Chondrocyte (in vitro differentiated cells): Measurements from ENCODE around the gene PCCA. TPM values are rescaled to one million over a fixed set of nuclear protein-coding genes. Genes with fewer than 3 reads are reported as not detected.
A peak's percentile ranks its signal among the peaks of the same experiment; 100 is the strongest.

Experiments
- DNase-seq: peaks from one replicate; pipeline ENCODE4 v3.0.0; 2021; ENCODE audit warnings: mixed read lengths, low spot score
- H3K27ac Mint-ChIP-seq: one replicate; pipeline ENCODE4 v1.8.0; 2021; ENCODE audit warnings: mild to moderate bottlenecking, moderate library complexity, mixed read lengths; ENCODE audit not compliant: unreplicated experiment
- H3K27me3 Mint-ChIP-seq: 2 replicates; pipeline ENCODE4 v1.8.0; 2021; ENCODE audit warnings: low read depth, mixed read lengths
- H3K36me3 Mint-ChIP-seq: 2 replicates; pipeline ENCODE4 v1.8.0; 2021; ENCODE audit warnings: low read depth, mixed read lengths
- H3K4me1 Mint-ChIP-seq: 2 replicates; pipeline ENCODE4 v1.8.0; 2021; ENCODE audit warnings: low read depth, mild to moderate bottlenecking, mixed read lengths
- H3K4me3 Mint-ChIP-seq: one replicate; pipeline ENCODE4 v1.8.0; 2021; ENCODE audit warnings: mild to moderate bottlenecking, moderate library complexity, mixed read lengths; ENCODE audit not compliant: unreplicated experiment
- H3K9me3 Mint-ChIP-seq: 2 replicates; pipeline ENCODE4 v1.8.0; 2021; ENCODE audit warnings: low read depth, mixed read lengths
- total RNA-seq: library from RNA; stranded (reverse); gene quantifications from 3 replicates; pipeline ENCODE4 v1.2.1, GENCODE V29; 2021
- TF ChIP-seq, protein P1 (sequence below): fragments of 200-600 bp; sonication (generic); IDR thresholded peaks from 2 replicates; pipeline ENCODE4 v1.5.0; 2021; ENCODE audit warnings: antibody characterized with exemption, mild to moderate bottlenecking, moderate library complexity

The PCCA gene
- total RNA-seq, 1 donor from 2014 or later = 15.1 TPM

DNA sequence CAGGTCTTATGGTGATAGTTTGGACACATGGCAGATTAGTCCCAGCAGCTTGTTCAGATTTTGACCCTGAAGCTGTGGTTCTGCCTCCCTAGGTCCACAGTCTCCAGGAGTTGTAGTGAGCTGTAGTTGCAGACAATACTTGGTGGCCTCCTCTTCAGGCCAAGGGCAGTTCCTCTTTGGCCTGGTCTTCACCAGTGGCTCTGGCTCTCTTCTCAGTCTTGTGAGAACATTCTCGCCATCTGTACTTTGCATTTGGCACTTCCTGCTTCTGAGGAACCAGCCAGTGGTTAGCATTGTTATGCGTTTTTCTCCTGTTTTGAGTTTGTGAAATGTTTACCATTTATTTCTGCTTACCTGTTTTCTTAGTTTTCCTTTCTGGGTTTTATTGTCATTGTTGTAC, 40.7 kb downstream of the PCCA start:
- DNase-seq = no peak
- TF ChIP-seq, protein P1, sequence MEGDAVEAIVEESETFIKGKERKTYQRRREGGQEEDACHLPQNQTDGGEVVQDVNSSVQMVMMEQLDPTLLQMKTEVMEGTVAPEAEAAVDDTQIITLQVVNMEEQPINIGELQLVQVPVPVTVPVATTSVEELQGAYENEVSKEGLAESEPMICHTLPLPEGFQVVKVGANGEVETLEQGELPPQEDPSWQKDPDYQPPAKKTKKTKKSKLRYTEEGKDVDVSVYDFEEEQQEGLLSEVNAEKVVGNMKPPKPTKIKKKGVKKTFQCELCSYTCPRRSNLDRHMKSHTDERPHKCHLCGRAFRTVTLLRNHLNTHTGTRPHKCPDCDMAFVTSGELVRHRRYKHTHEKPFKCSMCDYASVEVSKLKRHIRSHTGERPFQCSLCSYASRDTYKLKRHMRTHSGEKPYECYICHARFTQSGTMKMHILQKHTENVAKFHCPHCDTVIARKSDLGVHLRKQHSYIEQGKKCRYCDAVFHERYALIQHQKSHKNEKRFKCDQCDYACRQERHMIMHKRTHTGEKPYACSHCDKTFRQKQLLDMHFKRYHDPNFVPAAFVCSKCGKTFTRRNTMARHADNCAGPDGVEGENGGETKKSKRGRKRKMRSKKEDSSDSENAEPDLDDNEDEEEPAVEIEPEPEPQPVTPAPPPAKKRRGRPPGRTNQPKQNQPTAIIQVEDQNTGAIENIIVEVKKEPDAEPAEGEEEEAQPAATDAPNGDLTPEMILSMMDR = no peak
- Mint-ChIP-seq H3K27me3 (no peaks in the 10 kb centered on the region), H3K27ac (peak overlapping the region; percentile 9), H3K36me3 (peaks cover 8% of the 10 kb centered on the region), H3K4me1 (peaks cover 51% of the 10 kb centered on the region), H3K9me3 (peaks cover 2% of the 10 kb centered on the region), H3K4me3 (no peak overlapping the region)

DNA sequence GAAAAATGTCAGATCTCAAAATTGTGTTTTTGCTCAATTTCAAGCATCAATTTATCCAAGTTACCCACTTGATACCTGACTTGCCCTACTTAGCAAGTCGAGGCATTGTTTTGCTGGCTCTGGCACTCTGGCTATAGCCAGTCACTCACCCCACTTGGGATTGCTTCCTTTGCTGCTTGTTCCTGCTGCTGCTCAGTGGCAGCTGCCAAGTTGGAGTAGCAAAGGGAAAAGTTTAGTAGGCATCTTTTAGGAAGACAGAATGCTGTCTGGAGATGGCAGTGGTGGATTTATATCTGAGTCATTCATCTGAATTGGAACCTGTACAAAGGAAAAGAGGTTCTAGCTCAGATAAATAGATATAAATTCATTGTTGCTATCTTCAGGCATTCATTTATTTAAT, 41.2 kb downstream of the PCCA start:
- H3K4me1 Mint-ChIP-seq = peaks cover 51% of the 10 kb centered on the region
- H3K9me3 Mint-ChIP-seq = peaks cover 2% of the 10 kb centered on the region
- peak overlapping the region; percentile 12 for H3K27ac Mint-ChIP-seq
- H3K36me3 Mint-ChIP-seq = peaks cover 8% of the 10 kb centered on the region
- no peaks in the 10 kb centered on the region for H3K27me3 Mint-ChIP-seq
- H3K4me3 Mint-ChIP-seq = no peak overlapping the region
- no peak for DNase-seq
- TF ChIP-seq, protein P1 = no peak

DNA sequence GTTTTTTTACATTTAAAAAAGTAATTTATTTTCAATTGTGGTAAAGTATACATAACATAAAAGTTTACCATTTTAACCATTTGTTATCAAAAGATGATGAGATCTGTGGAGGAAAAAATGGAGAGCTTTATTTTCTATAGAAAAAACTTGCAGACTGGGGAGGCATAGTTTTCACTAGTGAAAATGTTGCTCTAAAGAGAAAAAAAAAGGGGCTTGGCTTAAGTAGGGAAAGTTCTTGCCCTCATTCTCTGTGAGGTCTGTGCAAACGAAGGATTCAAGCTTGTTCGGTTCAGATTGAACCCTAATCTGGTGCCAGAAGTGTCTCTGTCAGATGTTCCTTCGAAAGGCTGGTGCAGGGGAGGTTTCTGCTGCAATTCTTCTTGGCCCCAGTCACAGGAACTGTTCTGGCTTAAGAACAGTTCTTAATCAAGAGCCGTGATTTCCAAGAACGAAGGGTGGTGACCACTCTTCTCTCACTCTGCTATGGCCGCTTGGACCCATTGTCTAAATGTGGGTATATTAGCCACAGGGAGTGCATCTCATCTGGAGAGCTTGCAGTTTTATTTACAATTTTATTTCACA, 42.1 kb downstream of the PCCA start:
- Mint-ChIP-seq H3K36me3 (peaks cover 8% of the 10 kb centered on the region), H3K27me3 (no peaks in the 10 kb centered on the region), H3K9me3 (peaks cover 2% of the 10 kb centered on the region), H3K27ac (no peak overlapping the region), H3K4me1 (peaks cover 46% of the 10 kb centered on the region), H3K4me3 (no peak overlapping the region)
- DNase-seq = no peak
- TF ChIP-seq, protein P1 = no peak

DNA sequence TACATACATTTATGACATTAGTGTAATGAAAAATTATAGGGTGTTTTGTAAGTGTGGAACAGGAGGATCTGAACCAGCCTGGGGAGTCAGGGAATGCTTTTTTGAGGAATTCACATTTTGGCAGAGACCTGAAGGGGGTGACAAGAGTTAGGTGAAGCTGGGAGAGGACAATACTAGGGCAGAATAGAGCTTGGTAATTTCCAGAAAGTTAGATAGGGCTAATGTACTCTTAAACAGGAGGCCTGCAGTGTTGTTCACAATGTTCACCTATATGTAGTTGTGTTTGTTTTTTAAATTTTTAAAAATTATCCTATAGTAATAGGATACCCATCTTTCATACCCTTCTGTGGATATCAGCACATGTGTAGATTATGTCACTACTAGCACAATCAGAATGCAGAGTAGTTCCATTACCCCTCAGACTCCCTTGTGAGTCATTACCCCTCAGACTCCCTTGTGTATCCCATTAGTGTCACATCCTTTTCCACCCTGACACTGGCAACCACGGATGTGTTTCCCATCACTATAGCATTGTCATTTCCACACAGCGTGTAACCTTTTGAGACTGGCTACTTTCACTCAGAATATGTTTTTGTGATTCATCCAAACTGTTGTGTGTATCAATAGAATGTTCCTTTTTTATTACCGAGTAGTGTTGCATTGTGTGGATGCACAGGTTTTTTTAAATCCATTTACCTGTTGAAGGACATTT, 43.1 kb downstream of the PCCA start:
- Mint-ChIP-seq H3K27ac (peak overlapping the region; percentile 67), H3K36me3 (peaks cover 8% of the 10 kb centered on the region), H3K27me3 (no peaks in the 10 kb centered on the region), H3K4me1 (peaks cover 41% of the 10 kb centered on the region), H3K4me3 (no peak overlapping the region), H3K9me3 (peaks cover 2% of the 10 kb centered on the region)
- TF ChIP-seq, protein P1 = no peak
- DNase-seq = no peak

DNA sequence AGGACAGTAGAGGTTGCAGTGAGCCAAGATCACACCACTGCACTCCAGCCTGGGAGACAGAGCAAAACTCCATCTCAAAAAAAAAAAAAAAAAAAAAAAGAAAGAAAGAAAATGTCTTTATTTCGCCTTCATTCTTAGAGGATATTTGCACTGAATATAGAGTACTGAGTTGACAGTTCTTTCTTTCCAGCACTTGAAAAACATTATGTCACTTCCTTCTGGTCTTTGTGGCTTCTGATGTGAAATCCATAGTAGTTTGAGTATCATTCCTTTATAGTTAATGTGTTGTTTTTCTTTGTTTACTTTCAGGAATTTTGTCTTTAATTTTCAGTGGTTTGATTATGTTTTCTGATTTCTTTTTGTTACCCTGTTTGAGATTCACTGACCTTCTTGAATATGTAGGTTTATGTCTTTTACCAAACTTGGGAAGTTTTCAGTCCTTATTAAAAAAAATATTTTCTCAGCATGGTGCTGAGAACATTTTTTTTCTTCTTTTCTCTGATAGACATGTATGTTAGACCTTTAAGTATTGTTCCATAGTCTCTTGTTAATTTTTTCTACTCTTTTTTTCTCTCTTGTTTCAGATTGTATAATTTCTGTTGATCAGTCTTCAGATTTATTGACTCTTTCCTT, 50.1 kb downstream of the PCCA start:
- Mint-ChIP-seq H3K27me3 (no peaks in the 10 kb centered on the region), H3K36me3 (peaks cover 8% of the 10 kb centered on the region), H3K27ac (peak overlapping the region; percentile 75), H3K4me3 (no peak overlapping the region), H3K9me3 (peaks cover 17% of the 10 kb centered on the region), H3K4me1 (peaks cover 28% of the 10 kb centered on the region)
- TF ChIP-seq, protein P1 = no peak
- DNase-seq = no peak
